ENCODE measurements around the gene U2SURP.

- TF ChIP-seq GATA2 (IDR thresholded peaks at IDR 0.05; ENCODE audit: low read depth, low read length): no peak
- no peak for TF ChIP-seq GATA3 (IDR thresholded peaks at IDR 0.05; ENCODE audit: low read depth, low read length)
These were observed 28.0 kb upstream of the U2SURP start for GRCh38 chr3:142973217-142974009.
